BLaER1 treated with 17β-estradiol and CSF1 and Interleukin-3, amounts not matched to agents 10 nM and 100 nM (cell line): ENCODE results near the gene NOS3.

ENCODE experiments used
- H3K27ac ChIP-seq, 11 experiments: shearing (Covaris generic); formaldehyde crosslinking; 2 replicates each; pipeline ENCODE4 v1.8.1; 2022
- H3K27me3 ChIP-seq, 11 experiments: shearing (Covaris generic); formaldehyde crosslinking; 2 replicates each; pipeline ENCODE4 v1.8.1; 2022
- H3K36me3 ChIP-seq, 11 experiments: shearing (Covaris generic); formaldehyde crosslinking; 2 replicates each; pipeline ENCODE4 v1.8.1; 2022
- H3K4me1 ChIP-seq, 10 experiments: shearing (Covaris generic); formaldehyde crosslinking; 2 replicates each; pipeline ENCODE4 v1.8.1; 2022
- H3K4me2 ChIP-seq, 11 experiments: shearing (Covaris generic); formaldehyde crosslinking; 2 replicates each; pipeline ENCODE4 v1.8.1; 2022
- H3K4me3 ChIP-seq, 10 experiments: shearing (Covaris generic); formaldehyde crosslinking; 2 replicates each; pipeline ENCODE4 v1.8.1; 2022
- H3K9ac ChIP-seq, 11 experiments: shearing (Covaris generic); formaldehyde crosslinking; 2 replicates each; pipeline ENCODE4 v1.8.1; 2022
- H3K9me3 ChIP-seq, 11 experiments: shearing (Covaris generic); formaldehyde crosslinking; replicated peaks in 1 of 11; 2 replicates each; pipeline ENCODE4 v1.8.1; 2022
- H4K20me1 ChIP-seq, 11 experiments: shearing (Covaris generic); formaldehyde crosslinking; 2 replicates each; pipeline ENCODE4 v1.8.1; 2022
- Cebpa-rat ChIP-seq, 11 experiments: shearing (Covaris generic); IDR thresholded peaks; 2 replicates each; pipeline ENCODE4 v1.8.1; 2022

The NOS3 gene

DNA sequence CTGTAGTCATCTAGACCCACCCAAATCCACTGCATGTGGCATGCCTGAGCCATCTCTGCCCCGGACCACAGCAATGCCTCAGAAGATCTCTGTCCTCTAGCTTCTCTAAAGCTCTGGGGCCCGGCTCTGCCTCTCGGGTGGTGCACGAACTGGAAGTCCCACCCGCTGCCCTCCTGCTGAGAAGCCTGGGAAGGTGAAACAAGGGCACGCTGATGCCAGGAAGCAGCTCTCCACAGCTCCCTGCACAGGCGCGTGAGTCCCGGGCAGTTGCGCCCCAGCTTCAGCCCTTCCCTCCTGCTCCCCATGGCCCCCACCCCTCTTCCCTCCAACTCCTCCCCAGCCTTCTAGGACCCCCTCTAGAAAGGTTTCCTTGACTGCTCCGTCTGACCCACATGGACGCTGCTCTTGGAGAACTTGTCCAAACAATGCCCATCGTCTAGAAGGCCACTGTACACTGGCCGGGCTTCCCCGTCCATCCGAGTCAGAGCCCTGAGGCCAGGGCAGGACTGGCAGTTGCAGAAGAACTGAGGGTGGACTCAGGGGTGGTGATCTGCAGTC lies 25.5 kb upstream of the NOS3 start:
- H4K20me1 ChIP-seq: peaks cover 0 to 60% (median 44%) of the 10 kb centered on the region in 11 experiments; a peak in 17 of 22 replicates
- peaks cover 29 to 67% (median 55%) of the 10 kb centered on the region in 10 experiments for H3K4me1 ChIP-seq
- H3K4me3 ChIP-seq: peak overlapping the region in 2 of 10 experiments; percentile 9 to 28; a peak in 2 of 20 replicates
- peaks cover 0 to 42% (median 14%) of the 10 kb centered on the region in 11 experiments; a peak in 13 of 22 replicates for H3K27me3 ChIP-seq
- peak overlapping the region; percentile 78 to 94 (median 88) for H3K4me2 ChIP-seq
- H3K36me3 ChIP-seq: no peaks in the 10 kb centered on the region
- TF ChIP-seq Cebpa-rat (IDR thresholded peaks at IDR 0.05): no peak
- H3K9ac ChIP-seq: peak overlapping the region in 6 of 11 experiments; percentile 2 to 52 (median 22); a peak in 5 of 22 replicates
- H3K9me3 ChIP-seq: no peaks in the 10 kb centered on the region
- no peak overlapping the region for H3K27ac ChIP-seq

DNA sequence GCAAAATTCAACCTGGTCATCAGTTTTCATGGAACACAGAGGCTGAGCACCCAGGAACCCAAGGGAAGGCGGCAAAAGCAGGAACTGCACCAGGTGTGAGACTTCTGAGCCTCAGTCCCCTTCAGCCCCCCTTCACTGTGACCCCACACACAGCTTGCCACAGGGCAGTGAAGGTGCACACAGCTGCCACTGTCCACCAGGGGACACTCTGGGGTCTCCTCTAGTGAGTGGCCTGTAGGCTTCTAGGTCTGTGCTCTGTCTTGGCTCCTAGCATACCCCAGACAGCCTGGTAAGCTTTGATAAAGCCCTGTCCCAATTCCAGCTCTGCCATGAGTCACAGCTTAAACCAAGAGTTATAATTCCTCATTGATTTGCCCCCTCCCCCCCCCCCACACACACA lies 24.8 kb upstream of the NOS3 start:
- no peak for TF ChIP-seq Cebpa-rat (IDR thresholded peaks at IDR 0.05)
- Histone ChIP-seq H3K27me3 (peaks cover 0 to 37% (median 14%) of the 10 kb centered on the region in 11 experiments; a peak in 13 of 22 replicates), H3K9me3 (no peaks in the 10 kb centered on the region), H4K20me1 (peaks cover 0 to 64% (median 42%) of the 10 kb centered on the region in 11 experiments; a peak in 17 of 22 replicates), H3K27ac (no peak overlapping the region), H3K4me1 (peaks cover 26 to 67% (median 55%) of the 10 kb centered on the region in 10 experiments), H3K36me3 (no peaks in the 10 kb centered on the region), H3K4me2 (peak overlapping the region in 8 of 11 experiments; percentile 82 to 94 (median 90); a peak in 13 of 22 replicates), H3K9ac (no peak overlapping the region), H3K4me3 (no peak overlapping the region)

DNA sequence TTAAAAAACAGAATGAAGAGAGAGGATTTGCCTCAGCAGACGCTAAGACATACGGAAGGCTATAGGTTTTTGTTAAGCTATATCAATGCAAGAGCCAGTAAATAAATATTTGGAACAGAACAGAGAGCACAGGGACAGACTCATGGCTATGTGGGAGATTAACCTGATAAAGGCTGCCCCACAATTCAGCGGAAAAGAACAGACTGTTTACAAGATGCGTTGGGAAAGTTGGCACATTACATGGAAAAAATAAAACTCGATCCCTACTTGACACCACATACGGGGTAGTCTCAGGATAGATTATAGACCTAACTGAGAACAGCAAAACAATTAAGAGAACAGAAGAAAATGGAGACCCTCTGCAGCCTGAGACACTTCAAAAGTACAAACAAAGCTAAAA lies 23.5 kb upstream of the NOS3 start:
- H3K9me3 ChIP-seq: no peaks in the 10 kb centered on the region
- H3K27me3 ChIP-seq: peaks cover 0 to 24% (median 6%) of the 10 kb centered on the region in 11 experiments; a peak in 12 of 22 replicates

DNA sequence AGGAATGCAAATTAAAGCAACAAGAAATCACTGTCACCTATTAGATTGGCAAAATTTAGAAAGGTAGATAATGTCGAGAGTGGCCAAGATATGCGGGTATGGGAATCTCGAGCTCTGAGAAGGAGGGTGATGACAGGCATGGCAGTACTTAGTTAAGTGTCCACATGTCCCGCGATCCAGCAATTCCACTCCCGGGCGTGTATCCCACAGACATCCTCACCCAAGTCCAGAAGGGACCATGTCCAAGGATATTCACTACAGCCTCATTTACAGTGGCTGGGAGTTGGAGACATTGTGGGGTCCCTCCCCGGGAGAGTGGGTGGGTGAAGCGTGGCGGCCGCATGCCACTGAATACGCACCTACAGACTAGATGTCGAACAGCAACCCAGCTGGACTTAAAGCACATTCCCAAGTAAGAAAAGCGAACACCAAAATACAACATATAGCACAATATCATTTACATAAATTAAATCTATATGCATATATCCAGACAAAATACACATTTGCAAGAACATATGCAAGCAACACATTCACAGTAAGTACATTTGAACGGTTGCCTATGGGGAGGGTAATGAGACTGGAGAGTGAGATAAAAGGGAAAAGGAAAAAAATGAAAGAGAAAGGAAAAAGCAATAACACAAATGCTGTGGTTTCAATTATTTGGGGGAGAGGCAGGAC lies 22.6 kb upstream of the NOS3 start:
- peaks cover 0 to 67% (median 31%) of the 10 kb centered on the region in 11 experiments; a peak in 16 of 22 replicates for H4K20me1 ChIP-seq
- no peaks in the 10 kb centered on the region for H3K36me3 ChIP-seq
- peaks cover 19 to 61% (median 45%) of the 10 kb centered on the region in 10 experiments for H3K4me1 ChIP-seq
- no peak overlapping the region for H3K4me3 ChIP-seq
- H3K9ac ChIP-seq: no peak overlapping the region
- no peak overlapping the region for H3K4me2 ChIP-seq
- TF ChIP-seq Cebpa-rat (IDR thresholded peaks at IDR 0.05): no peak
- no peak overlapping the region for H3K27ac ChIP-seq
- H3K9me3 ChIP-seq: no peaks in the 10 kb centered on the region
- peaks cover 0 to 20% (median 0%) of the 10 kb centered on the region in 11 experiments; a peak in 7 of 22 replicates for H3K27me3 ChIP-seq

More for the DNA sequence above, 23.5 kb upstream of the NOS3 start:
- no peak overlapping the region for H3K4me2 ChIP-seq
- no peak for TF ChIP-seq Cebpa-rat (IDR thresholded peaks at IDR 0.05)
- peaks cover 0 to 64% (median 34%) of the 10 kb centered on the region in 11 experiments; a peak in 17 of 22 replicates for H4K20me1 ChIP-seq
- H3K4me3 ChIP-seq: no peak overlapping the region
- no peak overlapping the region for H3K27ac ChIP-seq
- H3K4me1 ChIP-seq: peaks cover 24 to 67% (median 53%) of the 10 kb centered on the region in 10 experiments
- H3K36me3 ChIP-seq: no peaks in the 10 kb centered on the region
- no peak overlapping the region for H3K9ac ChIP-seq

DNA sequence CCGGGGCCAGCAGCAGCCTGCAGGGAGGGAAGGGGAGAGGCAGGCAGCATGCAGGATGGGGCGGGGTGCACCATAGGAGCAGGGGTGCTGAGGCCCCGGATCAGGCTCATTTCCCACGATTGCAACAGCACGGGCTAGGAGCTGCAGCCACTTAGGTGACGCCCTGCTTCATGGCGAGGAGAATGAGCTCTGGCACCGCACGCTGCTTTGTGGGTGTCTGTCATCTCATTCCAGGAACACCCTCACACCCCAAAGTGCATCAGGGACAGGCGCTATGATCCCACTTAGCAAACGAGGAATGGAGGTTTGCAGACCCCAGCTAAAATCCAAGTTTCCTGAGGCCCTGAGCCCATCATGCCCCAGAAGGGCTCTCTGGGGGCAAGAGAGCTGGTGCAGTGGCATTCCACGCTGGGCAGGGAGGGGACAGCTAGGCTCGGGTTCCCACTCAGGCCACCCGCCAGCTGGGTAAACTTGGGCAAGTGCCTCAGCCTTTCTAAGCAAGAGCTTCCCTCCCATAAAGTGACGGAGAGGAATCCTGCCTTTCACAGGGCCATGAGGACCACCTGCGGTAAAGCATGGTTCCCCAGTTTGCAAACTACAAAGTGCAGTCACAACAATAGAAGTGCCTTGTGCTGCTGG lies 22.0 kb upstream of the NOS3 start:
- Histone ChIP-seq H3K9ac (no peak overlapping the region), H3K27me3 (peaks cover 0 to 26% (median 0%) of the 10 kb centered on the region in 11 experiments; a peak in 8 of 22 replicates), H3K27ac (no peak overlapping the region), H3K9me3 (no peaks in the 10 kb centered on the region), H3K4me1 (peaks cover 19 to 61% (median 42%) of the 10 kb centered on the region in 10 experiments), H4K20me1 (peaks cover 0 to 71% (median 34%) of the 10 kb centered on the region in 11 experiments; a peak in 17 of 22 replicates), H3K4me2 (no peak overlapping the region), H3K36me3 (no peaks in the 10 kb centered on the region), H3K4me3 (no peak overlapping the region)
- TF ChIP-seq Cebpa-rat (IDR thresholded peaks at IDR 0.05): no peak

DNA sequence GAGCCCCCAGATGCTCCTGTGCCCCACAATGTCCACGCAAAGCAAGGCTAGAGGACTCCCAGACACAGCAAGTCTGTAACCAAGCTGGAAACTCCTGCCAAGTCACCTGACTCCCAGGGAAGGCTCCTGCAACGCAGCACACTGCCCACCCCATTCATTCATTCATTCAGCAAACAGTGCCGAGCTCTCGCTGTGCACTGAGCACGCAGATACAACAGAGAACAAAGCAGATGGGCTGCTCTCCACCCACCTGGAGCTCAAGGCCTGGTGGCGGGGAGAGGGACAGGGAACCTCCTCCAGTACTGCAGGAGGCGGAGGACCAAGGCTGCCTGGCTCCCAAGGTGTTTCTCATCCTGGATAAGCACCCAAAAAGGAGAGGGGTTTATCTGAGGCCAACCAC lies 21.3 kb upstream of the NOS3 start:
- peaks cover 0 to 32% (median 0%) of the 10 kb centered on the region in 11 experiments; a peak in 8 of 22 replicates for H3K27me3 ChIP-seq
- peaks cover 14 to 60% (median 41%) of the 10 kb centered on the region in 10 experiments for H3K4me1 ChIP-seq
- no peak overlapping the region for H3K9ac ChIP-seq

DNA sequence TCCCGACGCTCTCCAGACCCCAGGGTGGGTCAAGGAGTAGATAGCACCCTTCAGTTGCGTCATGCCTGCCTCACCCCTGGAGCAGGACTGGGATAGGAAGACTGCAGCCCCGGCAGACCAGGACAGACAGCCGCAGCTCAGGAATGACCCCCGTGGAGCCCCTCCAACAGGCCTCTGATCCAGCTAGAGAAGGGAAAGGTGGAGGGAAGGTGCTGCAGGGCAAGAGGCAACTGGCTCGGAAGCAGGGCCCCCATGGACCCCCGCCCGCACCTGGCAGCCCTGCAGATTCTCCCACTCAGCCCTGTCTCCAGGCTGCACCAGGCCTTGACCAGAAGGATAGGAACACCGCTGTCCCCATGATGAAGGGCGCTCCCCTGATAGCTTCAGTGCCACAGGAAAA lies 20.4 kb upstream of the NOS3 start:
- TF ChIP-seq Cebpa-rat (IDR thresholded peaks at IDR 0.05): no peak
- Histone ChIP-seq H3K9ac (no peak overlapping the region), H3K4me2 (peak overlapping the region in 4 of 11 experiments; percentile 64 to 76 (median 74); a peak in 6 of 22 replicates), H3K27me3 (peaks cover 0 to 32% (median 0%) of the 10 kb centered on the region in 11 experiments; a peak in 8 of 22 replicates), H3K4me3 (no peak overlapping the region), H3K36me3 (no peaks in the 10 kb centered on the region), H3K4me1 (peaks cover 11 to 59% (median 40%) of the 10 kb centered on the region in 10 experiments), H3K9me3 (no peaks in the 10 kb centered on the region), H3K27ac (no peak overlapping the region), H4K20me1 (peaks cover 0 to 64% (median 29%) of the 10 kb centered on the region in 11 experiments; a peak in 16 of 22 replicates)

More for the DNA sequence above, 21.3 kb upstream of the NOS3 start:
- peaks cover 0 to 70% (median 32%) of the 10 kb centered on the region in 11 experiments; a peak in 16 of 22 replicates for H4K20me1 ChIP-seq
- no peak overlapping the region for H3K27ac ChIP-seq
- H3K4me3 ChIP-seq: no peak overlapping the region
- TF ChIP-seq Cebpa-rat (IDR thresholded peaks at IDR 0.05): no peak
- H3K9me3 ChIP-seq: no peaks in the 10 kb centered on the region
- H3K4me2 ChIP-seq: no peak overlapping the region
- H3K36me3 ChIP-seq: no peaks in the 10 kb centered on the region

DNA sequence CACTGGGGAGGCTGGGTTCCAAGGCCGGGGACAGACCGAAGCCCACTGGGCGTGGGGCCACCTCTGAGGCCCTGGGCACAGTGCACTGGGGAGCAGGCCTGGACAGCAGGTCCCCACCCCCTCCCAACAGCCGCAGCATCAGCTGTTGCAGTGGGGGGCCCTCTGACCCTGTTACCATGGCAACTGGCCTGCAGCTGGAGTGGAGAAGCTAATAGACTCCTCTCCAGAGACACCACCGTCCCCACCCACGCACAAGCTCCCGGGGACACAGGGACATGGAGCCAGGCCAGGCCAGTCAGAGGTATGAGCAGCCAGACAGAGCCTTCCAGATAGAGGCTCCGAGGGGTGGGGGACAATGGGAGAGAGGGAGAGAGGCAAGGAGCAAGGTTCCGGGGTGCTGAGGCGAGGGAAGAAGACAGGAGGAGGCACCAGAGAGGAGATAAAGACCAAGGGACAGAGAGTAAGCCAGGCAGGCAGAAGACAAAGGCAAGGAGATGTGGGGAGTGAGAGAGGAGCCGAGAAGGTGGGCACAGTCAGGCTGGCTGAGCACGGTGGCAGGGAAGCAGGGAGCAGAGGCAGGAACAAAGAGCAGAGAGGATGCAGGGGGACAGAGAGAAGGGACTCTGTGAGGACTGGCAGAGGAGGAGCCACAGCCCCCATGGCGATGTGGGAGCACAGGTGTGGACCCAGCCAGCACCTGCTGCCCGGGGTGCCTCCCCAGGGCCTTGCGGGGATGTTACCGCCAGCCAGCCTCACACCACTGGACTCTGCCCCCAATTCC lies 19.4 kb upstream of the NOS3 start:
- TF ChIP-seq Cebpa-rat (IDR thresholded peaks at IDR 0.05): no peak
- no peak overlapping the region for H3K27ac ChIP-seq

More for the DNA sequence above, 19.4 kb upstream of the NOS3 start:
- peaks cover 13 to 62% (median 44%) of the 10 kb centered on the region in 10 experiments for H3K4me1 ChIP-seq
- H3K9ac ChIP-seq: peak overlapping the region in 3 of 11 experiments; percentile 9 to 44 (median 20); a peak in 4 of 22 replicates
- H3K36me3 ChIP-seq: no peaks in the 10 kb centered on the region
- H3K4me3 ChIP-seq: no peak overlapping the region; a peak in 1 of 20 replicates
- peaks cover 0 to 36% (median 7%) of the 10 kb centered on the region in 11 experiments; a peak in 10 of 22 replicates for H3K27me3 ChIP-seq
- H3K9me3 ChIP-seq: no peaks in the 10 kb centered on the region
- H4K20me1 ChIP-seq: peaks cover 0 to 66% (median 27%) of the 10 kb centered on the region in 11 experiments; a peak in 16 of 22 replicates
- H3K4me2 ChIP-seq: peak overlapping the region in 9 of 11 experiments; percentile 26 to 79 (median 73); a peak in 16 of 22 replicates
